ENCODE results near the gene INKA2.

INKA2 gene

GRCh38 chr1:111739194-111739924 lies at the start of gene INKA2:
Gene INKA2, minus strand, starts transcription at chr1:111739395. Its CDS starts 153 bp downstream, at chr1:111739242.
- no peak for FAIRE-seq
- 0 out of 2 replicates have a peak, but pooled peaks have one; percentile 15 for TF ChIP-seq POLR2A (IDR thresholded peaks at IDR 0.05; ENCODE audit: low read depth, low read length)
- peak; percentile 91 for DNase-seq (ENCODE audit: insufficient read length, low spot score)

- TF ChIP-seq POLR2A (IDR thresholded peaks at IDR 0.05; ENCODE audit: low read depth, low read length) = no peak
- DNase-seq (ENCODE audit: insufficient read length, low spot score) = no peak
- no peak for FAIRE-seq
These were observed 47.5 kb upstream of the INKA2 start for GRCh38 chr1:111786669-111787207.

- no peak for TF ChIP-seq POLR2A (IDR thresholded peaks at IDR 0.05; ENCODE audit: low read depth, low read length)
- no peak for DNase-seq (ENCODE audit: insufficient read length, low spot score)
- FAIRE-seq = no peak
These were observed 45.2 kb upstream of the INKA2 start for GRCh38 chr1:111784273-111784901.

GRCh38 chr1:111779546-111779945 lies 40.4 kb upstream of the INKA2 start:
- TF ChIP-seq POLR2A (IDR thresholded peaks at IDR 0.05; ENCODE audit: low read depth, low read length) = no peak
- DNase-seq (ENCODE audit: insufficient read length, low spot score) (no peak), FAIRE-seq (no peak)

- FAIRE-seq (no peak), DNase-seq (ENCODE audit: insufficient read length, low spot score) (no peak)
- no peak for TF ChIP-seq POLR2A (IDR thresholded peaks at IDR 0.05; ENCODE audit: low read depth, low read length)
These were observed 39.4 kb upstream of the INKA2 start for GRCh38 chr1:111778541-111779051.

GRCh38 chr1:111778066-111778465 lies 38.9 kb upstream of the INKA2 start:
- no peak for TF ChIP-seq POLR2A (IDR thresholded peaks at IDR 0.05; ENCODE audit: low read depth, low read length)
- no peak for DNase-seq (ENCODE audit: insufficient read length, low spot score)
- no peak for FAIRE-seq

GRCh38 chr1:111777301-111777700 lies 38.1 kb upstream of the INKA2 start:
- DNase-seq (ENCODE audit: insufficient read length, low spot score) (no peak), FAIRE-seq (no peak)
- TF ChIP-seq POLR2A (IDR thresholded peaks at IDR 0.05; ENCODE audit: low read depth, low read length) = no peak

GRCh38 chr1:111776861-111777260 lies 37.7 kb upstream of the INKA2 start:
- no peak for TF ChIP-seq POLR2A (IDR thresholded peaks at IDR 0.05; ENCODE audit: low read depth, low read length)
- FAIRE-seq (no peak), DNase-seq (ENCODE audit: insufficient read length, low spot score) (no peak)

- no peak for FAIRE-seq
- no peak for TF ChIP-seq POLR2A (IDR thresholded peaks at IDR 0.05; ENCODE audit: low read depth, low read length)
These were observed 37.2 kb upstream of the INKA2 start for GRCh38 chr1:111776391-111776790.

GRCh38 chr1:111775966-111776365 lies 36.8 kb upstream of the INKA2 start:
- no peak for FAIRE-seq
- no peak for TF ChIP-seq POLR2A (IDR thresholded peaks at IDR 0.05; ENCODE audit: low read depth, low read length)

More at GRCh38 chr1:111776391-111776790, 37.2 kb upstream of the INKA2 start:
- no peak for DNase-seq (ENCODE audit: insufficient read length, low spot score)

GRCh38 chr1:111770916-111771315 lies 31.7 kb upstream of the INKA2 start:
- DNase-seq (ENCODE audit: insufficient read length, low spot score) (no peak), FAIRE-seq (no peak)
- TF ChIP-seq POLR2A (IDR thresholded peaks at IDR 0.05; ENCODE audit: low read depth, low read length) = no peak

More at GRCh38 chr1:111775966-111776365, 36.8 kb upstream of the INKA2 start:
- no peak for DNase-seq (ENCODE audit: insufficient read length, low spot score)

GRCh38 chr1:111769517-111770146 lies 30.4 kb upstream of the INKA2 start:
- DNase-seq (ENCODE audit: insufficient read length, low spot score) = no peak
- FAIRE-seq = peak; percentile 98
- TF ChIP-seq POLR2A (IDR thresholded peaks at IDR 0.05; ENCODE audit: low read depth, low read length) = no peak

GRCh38 chr1:111768625-111769024 lies 29.4 kb upstream of the INKA2 start:
- no peak for TF ChIP-seq POLR2A (IDR thresholded peaks at IDR 0.05; ENCODE audit: low read depth, low read length)
- FAIRE-seq (peak; percentile 6), DNase-seq (ENCODE audit: insufficient read length, low spot score) (no peak)

- no peak for DNase-seq (ENCODE audit: insufficient read length, low spot score)
- FAIRE-seq = no peak
- no peak for TF ChIP-seq POLR2A (IDR thresholded peaks at IDR 0.05; ENCODE audit: low read depth, low read length)
These were observed 28.8 kb upstream of the INKA2 start for GRCh38 chr1:111768023-111768422.

Measured in H54 (cell line).